Motor neuron (in vitro differentiated cells): ENCODE measurements around the gene KRTAP3-3. TPM values are rescaled to one million over a fixed set of nuclear protein-coding genes. Genes with fewer than 3 reads are reported as not detected.
"Not testable (repeated sequence)": the region's sequence is repeated elsewhere in the genome, so short reads cannot be mapped to it uniquely, and the experiment has no call there.

Source experiments
- ATAC-seq, 8 experiments: fragments of 200-7000 bp; cut with Tn5 transposase; replicated peaks in 6 of 8; 2 replicates each; pipeline ENCODE4 v1.8.0; 2021; ENCODE audit warnings: mild to moderate bottlenecking in 8 of 8, moderate library complexity in 8 of 8
- H3K27ac ChIP-seq, 2 donors: fragments of 250-450 bp; sonication (Bioruptor Pico); 2 replicates each; pipeline ENCODE4 v1.9.0; 2021; ENCODE audit warnings: antibody characterized with exemption in 2 of 2, mild to moderate bottlenecking in 2 of 2, moderate library complexity in 1 of 2
- H3K4me1 ChIP-seq, 2 donors: fragments of 250-450 bp; sonication (Bioruptor Pico); replicated peaks in 1 of 2; 2 replicates each; pipeline ENCODE4 v1.6.1; 2021; ENCODE audit warnings: antibody characterized with exemption in 2 of 2, mild to moderate bottlenecking in 2 of 2, moderate library complexity in 1 of 2
- H3K4me3 ChIP-seq, 5 donors: fragments of 250-450 bp; sonication (Bioruptor Pico); 2 replicates each; pipeline ENCODE4 v1.9.0; 2021; ENCODE audit warnings: antibody characterized with exemption in 5 of 5, mild to moderate bottlenecking in 5 of 5, moderate library complexity in 4 of 5
- WGBS, 10 experiments: fragments of 450-650 bp; shearing (Covaris generic); methylation state at CpG; one replicate each; pipeline ENCODE4 v1.0.0; 2022; 5-methylcytosine and 5-hydroxymethylcytosine counted together
- in situ Hi-C, 9 experiments: fragments of 400-800 bp; cut with MboI; loops; one replicate each; pipeline ENCODE4 v1.15.0; 2021; ENCODE audit warnings: low sequenced_read_pairs in 9 of 9, low pct_unique_long_range_greater_than_20kb in 2 of 9; ENCODE audit not compliant: unreplicated experiment in 9 of 9
- total RNA-seq, 8 experiments: library from RNA; unstranded; fragments of 300-600 nt; gene quantifications; 2 replicates each; pipeline versions ENCODE4 v1.2.3 to v1.2.4, GENCODE V29; 2022

The KRTAP3-3 gene
- total RNA-seq, 8 experiments from 2014 or later = 0.33 to 0.47 TPM; not detected in 6

DNA sequence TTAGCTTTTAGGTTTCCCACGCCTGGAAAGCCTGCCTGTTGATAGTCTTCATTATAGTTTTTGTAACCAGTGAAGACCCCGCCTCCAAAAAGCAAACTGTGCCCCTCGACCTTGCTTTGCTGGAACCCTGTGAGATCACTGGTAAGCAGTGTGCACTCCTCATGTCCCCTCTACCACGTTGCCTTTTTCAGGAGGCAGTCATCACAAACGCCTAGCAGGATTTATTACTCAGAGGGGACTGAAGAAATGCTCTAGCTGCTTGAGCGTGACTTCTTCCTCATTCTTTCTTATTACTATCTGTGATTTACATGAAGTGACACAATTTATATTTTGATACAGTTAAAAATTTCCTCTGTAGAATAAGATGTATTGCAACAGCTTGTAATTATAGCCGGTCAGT, 21.5 kb upstream of the KRTAP3-3 start:
- in situ Hi-C loops = no loop called here
- WGBS, 10 experiments = 52 to 86% (median 66%) methylated on average over 3 to 7 of the region's 7 CpGs; no CpG with 5 or more reads in 3 of the 10 experiments
- ATAC-seq = peak in 4 of 8 experiments; percentile 42 to 67 (median 50)

DNA sequence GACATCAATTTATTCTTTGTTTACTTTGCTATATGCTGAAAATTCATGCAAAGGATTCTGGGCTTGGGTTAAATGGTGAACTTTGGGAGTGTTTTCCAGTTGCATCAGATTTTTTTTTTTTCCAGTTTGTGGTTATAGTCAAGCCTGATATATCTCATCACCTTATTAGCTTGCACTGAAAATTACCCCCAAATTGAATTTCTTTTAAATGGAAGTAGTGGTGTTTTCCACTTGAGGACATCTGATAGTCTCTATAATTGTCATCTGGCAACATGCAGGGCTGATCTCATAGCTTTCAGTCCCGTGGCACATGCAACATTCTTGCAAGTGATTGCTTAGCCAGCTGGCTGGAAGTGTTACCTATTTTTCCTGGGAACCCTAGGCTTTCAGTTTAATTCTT, 19.6 kb upstream of the KRTAP3-3 start:
- H3K27ac ChIP-seq = no peak overlapping the region
- no peak overlapping the region for H3K4me3 ChIP-seq
- peak in 6 of 8 experiments; percentile 32 to 91 (median 74) for ATAC-seq
- 0 to 57% (median 29%) methylated on average over 1 of the region's 1 CpG; no CpG with 5 or more reads in 3 of the 10 experiments for WGBS, 10 experiments
- peaks cover 0 to 4% of the 10 kb centered on the region in 2 donors for H3K4me1 ChIP-seq
- in situ Hi-C loops = no loop called here

More for the DNA sequence above, 21.5 kb upstream of the KRTAP3-3 start:
- Histone ChIP-seq H3K4me3 (no peak overlapping the region), H3K4me1 (peaks cover 0 to 4% of the 10 kb centered on the region in 2 donors), H3K27ac (no peak overlapping the region)

DNA sequence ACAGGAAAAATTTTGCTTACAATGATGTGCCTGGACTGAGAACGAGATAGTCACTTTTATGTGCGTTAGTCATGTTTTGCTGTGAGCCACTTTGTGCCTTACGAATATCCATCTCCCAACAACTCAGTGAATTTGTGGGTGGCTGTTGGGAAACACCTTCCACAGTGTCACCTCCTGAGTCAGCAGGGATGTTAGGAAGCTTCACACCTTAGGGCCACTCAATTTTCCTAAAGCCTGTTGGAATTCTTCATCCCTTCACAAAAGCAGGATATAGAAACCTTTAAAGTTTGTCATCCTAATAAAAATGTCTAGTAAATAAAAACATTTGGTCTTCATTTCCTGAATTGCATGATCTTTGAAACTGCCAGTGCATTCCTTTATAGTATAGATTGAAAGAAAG, 19.2 kb upstream of the KRTAP3-3 start:
- no peak overlapping the region for H3K27ac ChIP-seq

DNA sequence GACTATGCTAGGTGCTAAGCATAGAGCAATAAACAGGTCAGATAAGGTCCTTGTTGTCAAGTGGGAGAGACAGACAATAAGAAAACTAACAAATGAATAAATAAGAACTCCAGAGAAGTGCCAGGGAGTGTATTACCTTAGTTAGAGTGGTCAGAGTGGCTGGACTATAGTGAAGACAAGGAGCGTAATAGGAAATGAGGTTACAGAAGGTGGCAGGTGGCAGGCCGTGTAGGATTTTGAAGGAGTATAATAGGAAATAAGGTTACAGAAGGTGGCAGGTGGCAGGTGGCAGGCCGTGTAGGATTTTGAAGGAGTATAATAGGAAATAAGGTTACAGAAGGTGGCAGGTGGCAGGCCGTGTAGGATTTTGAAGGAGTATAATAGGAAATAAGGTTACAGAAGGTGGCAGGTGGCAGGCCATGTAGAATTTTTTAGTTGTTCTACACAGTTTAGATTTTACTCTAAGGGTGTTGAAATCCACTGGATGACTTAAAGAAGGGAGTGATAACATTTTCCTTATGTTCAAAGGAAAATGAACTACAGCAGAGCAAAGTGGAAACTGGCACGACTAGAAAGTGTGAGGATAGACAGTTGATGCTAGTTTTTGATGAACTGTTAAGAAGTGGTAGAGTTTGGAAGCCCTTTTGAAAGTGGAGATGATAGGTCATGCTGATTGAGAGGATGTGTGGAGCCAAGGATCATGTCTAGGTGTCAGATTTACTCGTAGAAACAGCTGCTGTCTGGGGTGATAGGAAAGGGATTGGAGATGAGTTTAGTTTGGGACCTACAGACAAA, 18.6 kb upstream of the KRTAP3-3 start:
- Histone ChIP-seq H3K4me3 (no peak overlapping the region), H3K27ac (no peak overlapping the region), H3K4me1 (peaks cover 0 to 4% of the 10 kb centered on the region in 2 donors)
- in situ Hi-C loops = no loop called here
- ATAC-seq = no peak
- 8 to 88% (median 83%) methylated on average over 1 to 5 of the region's 6 CpGs; no CpG with 5 or more reads in 1 of the 10 experiments for WGBS, 10 experiments

More for the DNA sequence above, 19.2 kb upstream of the KRTAP3-3 start:
- in situ Hi-C loops = no loop called here
- ATAC-seq = no peak
- no peak overlapping the region for H3K4me3 ChIP-seq
- H3K4me1 ChIP-seq = peaks cover 0 to 4% of the 10 kb centered on the region in 2 donors
- 7 to 90% (median 30%) methylated on average over 3 of the region's 3 CpGs; no CpG with 5 or more reads in 3 of the 10 experiments for WGBS, 10 experiments

DNA sequence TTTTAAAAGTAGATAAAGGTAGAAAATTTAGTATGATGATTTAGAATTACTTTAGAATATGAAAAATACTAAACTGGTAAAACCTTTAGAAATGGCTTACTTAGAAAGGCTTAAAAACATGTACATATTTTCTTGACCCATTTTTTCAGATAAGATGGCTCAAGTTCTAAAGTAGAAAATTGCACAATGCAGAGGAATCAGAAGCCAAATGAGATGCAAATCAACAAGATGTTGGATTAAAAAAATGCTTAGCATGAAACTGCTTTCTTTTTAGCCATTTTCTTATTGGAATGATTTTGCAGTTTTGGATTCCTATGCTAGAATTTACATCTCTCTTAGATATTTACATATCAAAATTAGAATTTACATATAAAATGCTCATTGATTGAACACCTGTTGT, 16.5 kb upstream of the KRTAP3-3 start:
- no peak for ATAC-seq

DNA sequence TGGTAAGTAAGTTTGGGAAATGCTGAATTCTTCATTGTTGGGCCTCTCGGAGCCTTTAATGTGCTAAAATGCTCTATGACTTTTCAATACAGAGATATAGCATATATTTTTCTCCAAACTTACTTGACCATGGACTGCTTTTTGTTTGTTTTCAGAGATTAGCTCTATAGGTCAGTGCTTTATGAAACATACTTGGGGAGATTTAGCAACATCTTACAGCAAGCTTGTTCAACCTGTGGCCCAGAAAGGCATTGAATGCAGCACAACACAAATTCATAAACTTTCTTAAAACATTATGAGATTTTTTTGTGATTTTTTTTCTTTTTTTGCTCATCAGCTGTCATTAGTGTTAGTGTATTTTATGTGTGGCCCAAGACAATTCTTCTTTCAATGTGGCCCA, 16.0 kb upstream of the KRTAP3-3 start:
- in situ Hi-C loops = no loop called here
- ATAC-seq = no peak
- Histone ChIP-seq H3K27ac (no peak overlapping the region), H3K4me3 (no peak overlapping the region), H3K4me1 (peaks cover 0 to 6% of the 10 kb centered on the region in 2 donors)
- WGBS, 10 experiments = 22 to 100% (median 86%) methylated on average over 1 of the region's 1 CpG; no CpG with 5 or more reads in 2 of the 10 experiments

More for the DNA sequence above, 16.5 kb upstream of the KRTAP3-3 start:
- peaks cover 0 to 6% of the 10 kb centered on the region in 2 donors for H3K4me1 ChIP-seq
- H3K4me3 ChIP-seq = no peak overlapping the region
- in situ Hi-C loops = no loop called here
- no peak overlapping the region for H3K27ac ChIP-seq

DNA sequence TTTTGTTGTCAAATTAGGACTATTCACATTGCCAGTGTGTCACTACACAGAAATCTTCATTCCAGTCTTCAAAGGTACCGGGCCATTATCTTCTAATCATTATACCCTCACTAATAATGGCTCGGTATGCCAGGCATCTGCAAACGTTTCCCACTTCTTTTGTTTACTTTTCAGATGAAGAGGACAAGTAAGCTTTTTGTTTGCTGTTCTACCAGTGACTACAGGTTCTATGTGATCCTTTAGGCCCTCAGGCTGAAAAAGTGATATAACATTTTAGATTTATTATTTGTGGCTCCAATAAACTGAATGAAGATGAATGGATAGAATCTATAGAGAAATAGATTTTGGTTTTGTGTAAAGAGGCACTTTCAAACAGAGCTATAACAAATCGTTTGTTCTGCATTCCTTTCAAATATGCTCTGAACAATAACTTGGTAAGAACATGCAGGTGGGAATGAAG, 15.4 kb upstream of the KRTAP3-3 start:
- ATAC-seq = peak in 1 of 8 experiments; percentile 18
- in situ Hi-C loops = no loop called here
- 13 to 80% (median 52%) methylated on average over 2 to 4 of the region's 4 CpGs; no CpG with 5 or more reads in 1 of the 10 experiments for WGBS, 10 experiments
- no peak overlapping the region for H3K27ac ChIP-seq
- peaks cover 0 to 6% of the 10 kb centered on the region in 2 donors for H3K4me1 ChIP-seq
- H3K4me3 ChIP-seq = no peak overlapping the region

DNA sequence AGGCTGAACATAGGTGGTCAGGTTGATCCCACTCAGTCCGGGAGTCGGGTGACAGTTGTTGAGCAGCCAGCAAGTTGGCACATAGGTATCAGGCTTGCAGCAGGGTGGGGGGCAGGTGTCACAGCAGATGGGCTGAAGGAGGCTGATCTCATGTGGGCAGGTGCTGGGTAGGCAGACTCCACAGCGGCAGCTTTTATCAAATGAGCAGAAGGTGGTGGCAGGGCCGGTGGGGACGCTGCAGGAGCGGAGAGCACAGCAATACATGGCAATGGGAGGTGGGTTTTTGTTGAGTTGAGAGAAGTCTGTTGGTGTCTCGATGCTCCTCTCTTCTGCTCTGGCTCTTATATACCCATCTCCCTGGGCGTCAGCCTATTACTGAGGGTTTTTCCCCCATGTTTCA, 14.8 kb upstream of the KRTAP3-3 start, which contains the start of gene KRTAP3-1:
TSS of gene KRTAP3-1 (minus strand) at position 318 of the 400 bp plus-strand sequence. CDS start at position 264, 54 bp downstream.
- WGBS, 10 experiments = 40 to 100% (median 83%) methylated on average over 1 to 5 of the region's 8 CpGs; no CpG with 5 or more reads in 3 of the 10 experiments
- Histone ChIP-seq H3K27ac (no peak within 1 kb of the TSS), H3K4me3 (no peak within 1 kb of the TSS), H3K4me1 (peaks cover 0 to 3% of the 10 kb centered on the region in 2 donors)
- ATAC-seq = no peak
- in situ Hi-C loops = no loop called here

DNA sequence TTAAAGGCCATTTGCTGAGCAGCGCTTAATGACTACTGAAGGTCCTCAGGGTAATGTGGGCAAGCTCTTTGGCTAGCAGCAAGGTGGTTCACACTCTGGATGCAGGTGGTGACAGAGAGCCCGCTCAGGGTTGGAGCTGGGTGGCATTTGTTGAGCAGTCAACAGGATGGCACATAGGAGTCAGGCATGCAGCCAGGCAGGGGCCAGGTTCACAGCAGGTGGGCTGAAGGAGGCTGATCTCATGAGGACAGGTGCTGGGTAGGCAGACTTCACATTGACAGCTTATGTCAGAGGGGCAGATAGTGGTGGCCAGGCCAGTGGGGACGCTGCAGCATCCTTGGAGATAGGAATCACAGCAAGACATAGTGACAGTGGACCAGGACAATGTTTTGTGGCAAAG, 10.4 kb upstream of the KRTAP3-3 start:
- H3K4me3 ChIP-seq = no peak overlapping the region
- no peak for ATAC-seq
- H3K4me1 ChIP-seq = peaks cover 0 to 2% of the 10 kb centered on the region in 2 donors
- in situ Hi-C loops = no loop called here
- no peak overlapping the region for H3K27ac ChIP-seq
- 80 to 100% (median 98%) methylated on average over 1 to 3 of the region's 3 CpGs; no CpG with 5 or more reads in 4 of the 10 experiments for WGBS, 10 experiments

DNA sequence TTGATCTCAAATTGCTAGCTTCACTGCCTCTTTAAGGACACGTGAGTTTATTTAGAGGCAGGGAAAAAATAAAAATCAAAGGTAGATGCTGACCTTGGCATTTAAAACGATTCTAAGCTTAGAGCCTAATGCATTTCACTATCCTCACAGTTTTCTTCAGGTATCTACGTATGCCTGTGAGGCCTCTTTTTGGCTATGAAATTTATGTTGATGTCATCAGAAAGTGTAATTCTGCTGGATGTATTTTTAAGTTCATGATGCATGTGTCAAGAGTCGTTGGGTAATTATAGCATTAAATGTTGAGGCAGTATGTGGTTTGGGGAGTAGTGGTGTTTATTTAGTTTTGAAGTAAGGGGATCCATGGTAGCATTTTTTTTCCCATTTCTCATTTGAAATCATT, 10.0 kb upstream of the KRTAP3-3 start:
- Histone ChIP-seq H3K4me3 (no peak overlapping the region), H3K27ac (no peak overlapping the region), H3K4me1 (peaks cover 0 to 2% of the 10 kb centered on the region in 2 donors)
- no peak for ATAC-seq
- in situ Hi-C loops = no loop called here
- WGBS, 10 experiments = 40 to 88% (median 73%) methylated on average over 1 to 4 of the region's 4 CpGs; no CpG with 5 or more reads in 1 of the 10 experiments

DNA sequence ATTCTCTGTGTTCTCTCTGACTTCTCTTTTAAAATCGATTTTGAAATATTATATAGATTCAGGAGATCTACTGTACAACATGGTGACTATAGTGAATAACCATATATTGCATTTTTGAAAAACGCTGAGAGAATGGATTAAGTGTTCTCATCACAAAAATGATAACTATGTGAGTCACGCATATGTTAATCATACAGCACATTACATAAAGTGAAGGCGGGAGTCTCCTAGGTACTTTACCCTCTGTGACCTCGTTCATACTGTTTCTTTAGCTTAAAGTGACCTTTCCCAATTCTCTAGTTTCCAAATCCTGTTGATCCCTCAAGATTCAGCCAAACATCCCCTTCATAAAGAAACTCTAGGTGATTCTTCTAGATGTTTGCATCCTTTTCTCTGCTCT, 8.8 kb upstream of the KRTAP3-3 start:
- peak in 3 of 8 experiments; percentile 48 to 96 (median 62) for ATAC-seq
- no peak overlapping the region for H3K27ac ChIP-seq
- WGBS, 10 experiments = 0 to 80% (median 36%) methylated on average over 1 to 5 of the region's 5 CpGs
- no peak overlapping the region for H3K4me3 ChIP-seq
- in situ Hi-C loops = no loop called here
- peaks cover 1 to 2% of the 10 kb centered on the region in 2 donors for H3K4me1 ChIP-seq

DNA sequence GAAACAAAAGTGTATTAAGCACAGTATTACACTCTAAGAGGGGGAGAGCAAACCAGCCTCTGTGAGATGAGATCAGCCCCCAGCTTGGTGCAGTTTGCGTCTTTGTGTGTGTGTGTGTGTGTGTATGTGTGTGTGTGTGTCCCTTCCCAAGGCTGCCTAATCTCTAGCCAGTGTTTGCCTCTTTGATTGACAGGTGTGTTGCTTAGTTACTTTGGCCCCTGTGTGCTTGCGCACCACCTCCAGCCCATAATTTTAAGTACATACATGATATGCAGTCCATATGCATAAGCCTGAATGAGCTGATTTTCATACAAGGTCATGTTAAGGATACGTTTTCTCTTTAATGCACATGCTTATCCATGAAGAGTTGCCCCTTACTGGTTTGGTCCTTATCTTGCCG, 7.8 kb upstream of the KRTAP3-3 start:
- in situ Hi-C loops = no loop called here
- WGBS, 10 experiments = 57 to 100% (median 93%) methylated on average over 1 to 3 of the region's 4 CpGs; no CpG with 5 or more reads in 3 of the 10 experiments
- peaks cover 5 to 7% of the 10 kb centered on the region in 2 donors for H3K4me1 ChIP-seq
- no peak overlapping the region for H3K27ac ChIP-seq
- no peak overlapping the region for H3K4me3 ChIP-seq
- ATAC-seq = no peak

DNA sequence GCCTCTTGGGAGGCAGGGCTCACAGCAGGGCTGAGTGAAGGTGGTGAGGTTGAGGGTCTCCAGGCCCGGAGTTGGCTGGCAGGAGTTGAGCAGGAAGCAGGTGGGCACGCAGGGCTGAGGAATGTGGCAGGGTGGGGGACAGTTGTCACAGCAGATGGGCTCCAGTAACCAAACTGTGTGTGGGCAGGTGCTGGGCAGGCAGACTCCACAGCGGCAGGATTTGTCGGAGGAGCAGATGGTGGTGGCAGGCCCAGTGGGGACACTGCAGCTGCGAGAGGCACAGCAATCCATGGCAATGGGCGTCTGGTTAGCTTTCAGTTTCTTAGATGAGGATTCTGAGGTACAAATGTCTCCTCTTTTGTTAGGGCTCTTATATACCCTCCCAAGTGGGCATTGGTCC, 5.6 kb upstream of the KRTAP3-3 start, which contains the start of gene KRTAP3-2:
TSS of gene KRTAP3-2 (minus strand) at position 344 of the 400 bp plus-strand sequence. CDS start at position 291, 53 bp downstream.
- H3K4me1 ChIP-seq, ATAC-seq, in situ Hi-C loops, H3K4me3 ChIP-seq, H3K27ac ChIP-seq: not testable (repeated sequence)
- 80 to 100% methylated on average over 1 of the region's 6 CpGs; no CpG with 5 or more reads in 8 of the 10 experiments for WGBS, 10 experiments
